HUES64 (cell line): Measurements from ENCODE around the gene IRAK2.

ENCODE experiments used
- H3K27ac ChIP-seq: 2 replicates; pipeline ENCODE4 v1.7.0; 2013; ENCODE audit warnings: low read depth, low read length, inconsistent platforms
- H3K27me3 ChIP-seq: 2 replicates; pipeline ENCODE4 v1.6.1; 2013; ENCODE audit warnings: mild to moderate bottlenecking, low read length; ENCODE audit not compliant: insufficient read depth
- H3K36me3 ChIP-seq: 2 replicates; pipeline ENCODE4 v1.6.1; 2013; ENCODE audit warnings: mild to moderate bottlenecking, low read length; ENCODE audit not compliant: insufficient read depth
- H3K4me1 ChIP-seq: 2 replicates; pipeline ENCODE4 v1.6.1; 2013; ENCODE audit warnings: mild to moderate bottlenecking, low read length, moderate library complexity; ENCODE audit not compliant: insufficient read depth
- H3K4me3 ChIP-seq: 2 replicates; pipeline ENCODE4 v1.5.1; 2013; ENCODE audit warnings: mild to moderate bottlenecking, low read length, moderate library complexity
- H3K9ac ChIP-seq: 2 replicates; pipeline ENCODE4 v1.6.1; 2013; ENCODE audit warnings: mild to moderate bottlenecking, low read depth, low read length
- H3K9me3 ChIP-seq: 2 replicates; pipeline ENCODE4 v1.6.1; 2013; ENCODE audit warnings: low read depth, low read length; ENCODE audit not compliant: insufficient read depth
- WGBS: fragments of 150-250, 120-280 bp; methylation state at CpG from one replicate; pipeline ENCODE4 v1.1.7; 2013; ENCODE audit warnings: missing lambda C conversion rate; 5-methylcytosine and 5-hydroxymethylcytosine counted together

The IRAK2 gene

GRCh38 chr3:10232137-10232536, 67.4 kb downstream of the IRAK2 start:
- Histone ChIP-seq H3K27me3 (no peaks in the 10 kb centered on the region), H3K36me3 (no peaks in the 10 kb centered on the region), H3K9ac (no peak overlapping the region), H3K4me1 (no peaks in the 10 kb centered on the region), H3K4me3 (no peak overlapping the region), H3K27ac (no peak overlapping the region), H3K9me3 (no peaks in the 10 kb centered on the region)
- 89% methylated on average over 7 of the region's 7 CpGs for WGBS

GRCh38 chr3:10233988-10234387, 69.3 kb downstream of the IRAK2 start:
- H3K9me3 ChIP-seq, result no peaks in the 10 kb centered on the region
- 95% methylated on average over 13 of the region's 13 CpGs for WGBS
- H3K9ac ChIP-seq, result no peak overlapping the region
- no peak overlapping the region for H3K27ac ChIP-seq
- H3K4me3 ChIP-seq, result no peak overlapping the region
- H3K27me3 ChIP-seq, result no peaks in the 10 kb centered on the region
- H3K36me3 ChIP-seq, result no peaks in the 10 kb centered on the region
- peaks cover 4% of the 10 kb centered on the region; the same call in 1 of the 2 replicates for H3K4me1 ChIP-seq

DNA sequence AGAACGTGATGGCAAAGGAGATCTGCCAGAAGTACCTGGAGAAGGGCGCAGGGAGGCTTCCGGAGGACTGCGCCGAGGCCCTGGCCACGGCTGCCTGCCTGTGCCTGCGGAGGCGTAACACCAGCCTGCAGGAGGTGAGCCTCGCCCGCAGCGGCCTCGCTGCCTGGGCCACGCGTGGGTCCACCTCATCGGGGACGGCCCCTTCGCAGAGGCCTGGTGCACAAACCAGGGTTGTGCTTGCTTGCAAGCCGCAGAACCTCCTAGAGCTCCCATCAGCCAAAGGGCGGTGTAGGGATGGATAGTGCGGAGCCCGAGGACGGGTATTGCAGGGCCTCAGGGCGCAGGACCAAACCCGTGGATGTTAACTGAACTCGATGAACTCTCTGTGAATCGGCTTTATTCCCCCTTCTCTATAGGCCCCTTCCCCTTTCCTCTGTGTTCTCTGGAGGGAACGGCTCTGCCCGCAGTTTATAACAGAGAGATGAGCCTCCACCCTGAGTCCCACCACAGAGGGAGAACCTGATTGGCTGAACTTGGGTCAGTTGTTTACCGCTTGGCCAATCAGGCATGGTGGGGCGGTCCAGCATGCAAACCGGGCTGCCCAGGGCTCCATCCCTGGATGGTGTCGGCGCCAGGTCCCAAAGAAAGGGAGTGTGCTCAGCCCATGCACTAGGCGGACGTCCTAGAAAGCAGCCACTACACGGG, 70.0 kb downstream of the IRAK2 start:
- no peak overlapping the region for H3K4me3 ChIP-seq
- no peak overlapping the region for H3K9ac ChIP-seq
- peaks cover 4% of the 10 kb centered on the region; the same call in 1 of the 2 replicates for H3K4me1 ChIP-seq
- no peaks in the 10 kb centered on the region for H3K27me3 ChIP-seq
- H3K9me3 ChIP-seq, result no peaks in the 10 kb centered on the region
- no peaks in the 10 kb centered on the region for H3K36me3 ChIP-seq
- no peak overlapping the region for H3K27ac ChIP-seq
- 90% methylated on average over 36 of the region's 36 CpGs for WGBS

GRCh38 chr3:10235551-10235950, 70.8 kb downstream of the IRAK2 start:
- Histone ChIP-seq H3K9ac (no peak overlapping the region), H3K27me3 (no peaks in the 10 kb centered on the region), H3K9me3 (no peaks in the 10 kb centered on the region), H3K4me1 (peaks cover 4% of the 10 kb centered on the region; the same call in 1 of the 2 replicates), H3K27ac (no peak overlapping the region), H3K36me3 (no peaks in the 10 kb centered on the region), H3K4me3 (no peak overlapping the region)
- WGBS, result 81% methylated on average over 6 of the region's 6 CpGs

DNA sequence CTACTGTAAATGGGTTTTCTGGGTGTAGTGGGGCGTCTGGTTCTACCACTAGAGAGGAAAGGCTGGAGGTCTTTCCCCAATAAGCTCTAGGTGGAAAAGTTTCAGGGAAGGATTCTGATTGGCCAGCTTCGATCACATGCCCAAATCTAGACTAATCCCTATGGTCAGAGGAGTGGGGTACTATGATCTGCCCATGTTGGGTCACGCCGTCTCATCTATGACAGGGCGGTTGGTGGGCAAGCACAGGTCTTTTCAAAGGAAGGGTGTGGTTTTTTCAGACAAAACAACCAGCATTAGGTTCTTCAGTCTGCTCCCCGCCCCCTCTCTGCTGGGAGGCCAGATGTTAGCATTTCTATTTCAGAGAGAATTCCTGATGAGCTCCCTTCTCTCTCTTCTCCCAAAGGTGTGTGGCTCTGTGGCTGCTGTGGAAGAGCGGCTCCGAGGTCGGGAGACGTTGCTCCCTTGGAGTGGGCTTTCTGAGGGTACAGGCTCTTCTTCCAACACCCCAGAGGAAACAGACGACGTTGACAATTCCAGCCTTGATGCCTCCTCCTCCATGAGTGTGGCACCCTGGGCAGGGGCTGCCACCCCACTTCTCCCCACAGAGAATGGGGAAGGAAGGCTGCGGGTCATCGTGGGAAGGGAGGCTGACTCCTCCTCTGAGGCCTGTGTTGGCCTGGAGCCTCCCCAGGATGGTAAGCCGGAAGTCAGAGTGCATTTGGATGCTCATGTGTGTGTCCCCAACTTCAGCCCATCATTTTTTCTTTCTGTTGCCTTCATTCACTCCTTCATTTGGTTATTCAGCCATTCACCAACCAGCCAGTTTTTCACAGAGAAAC, 73.8 kb downstream of the IRAK2 start:
- WGBS, result 85% methylated on average over 15 of the region's 15 CpGs

DNA sequence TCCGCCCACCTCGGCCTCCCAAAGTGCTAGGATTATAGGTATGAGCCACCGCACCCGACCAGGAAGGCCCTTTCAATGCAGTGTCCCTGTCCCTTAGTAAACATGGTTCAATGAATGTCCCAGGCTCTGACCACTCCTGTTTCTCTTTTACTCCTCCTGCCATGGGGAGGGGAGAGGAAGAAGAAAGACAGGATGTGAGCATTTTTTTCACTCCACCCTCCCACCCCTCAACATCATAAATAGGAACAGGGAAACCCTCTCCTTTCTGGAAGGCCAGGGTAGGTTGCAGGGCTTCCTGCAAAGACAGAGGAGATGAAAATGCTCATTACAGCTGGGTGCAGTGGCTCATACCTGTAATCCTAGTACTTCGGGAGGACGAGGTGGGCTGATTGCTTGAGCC, 76.1 kb downstream of the IRAK2 start:
- H3K27me3 ChIP-seq, result no peaks in the 10 kb centered on the region
- no peak overlapping the region for H3K9ac ChIP-seq
- no peak overlapping the region for H3K4me3 ChIP-seq
- 94% methylated on average over 6 of the region's 6 CpGs for WGBS
- H3K27ac ChIP-seq, result no peak overlapping the region
- H3K4me1 ChIP-seq, result peaks cover 4% of the 10 kb centered on the region; the same call in 1 of the 2 replicates
- H3K9me3 ChIP-seq, result peaks cover 17% of the 10 kb centered on the region
- no peaks in the 10 kb centered on the region for H3K36me3 ChIP-seq

More for the DNA sequence above, 73.8 kb downstream of the IRAK2 start:
- no peak overlapping the region for H3K9ac ChIP-seq
- H3K4me3 ChIP-seq, result no peak overlapping the region
- peaks cover 4% of the 10 kb centered on the region; the same call in 1 of the 2 replicates for H3K4me1 ChIP-seq
- H3K36me3 ChIP-seq, result no peaks in the 10 kb centered on the region
- H3K9me3 ChIP-seq, result no peaks in the 10 kb centered on the region
- H3K27me3 ChIP-seq, result no peaks in the 10 kb centered on the region
- H3K27ac ChIP-seq, result no peak overlapping the region

GRCh38 chr3:10242182-10243065, 77.7 kb downstream of the IRAK2 start:
- Histone ChIP-seq H3K9me3 (peaks cover 23% of the 10 kb centered on the region), H3K4me3 (no peak overlapping the region), H3K36me3 (no peaks in the 10 kb centered on the region), H3K4me1 (peaks cover 4% of the 10 kb centered on the region; the same call in 1 of the 2 replicates), H3K27ac (no peak overlapping the region), H3K9ac (no peak overlapping the region), H3K27me3 (no peaks in the 10 kb centered on the region)
- WGBS, result 97% methylated on average over 7 of the region's 7 CpGs

DNA sequence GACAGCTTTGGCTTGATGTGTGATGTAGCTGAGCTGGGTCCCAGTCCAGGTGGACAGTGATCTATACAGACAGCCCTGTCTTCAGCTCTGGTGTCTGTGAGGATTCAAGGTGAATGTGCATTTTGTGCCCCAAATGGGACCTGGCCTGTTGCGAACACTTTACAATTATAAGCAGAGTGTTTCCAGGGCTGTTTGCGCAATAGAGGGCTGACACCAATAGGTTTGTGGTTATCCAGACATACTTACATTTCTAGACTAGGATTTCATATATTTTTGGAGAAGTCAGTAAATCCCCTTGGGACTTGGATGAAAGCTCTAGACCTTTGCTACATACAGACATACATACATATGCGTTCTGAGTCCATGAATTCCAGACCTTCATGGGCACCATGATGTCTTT, 79.3 kb downstream of the IRAK2 start:
- H3K36me3 ChIP-seq, result no peaks in the 10 kb centered on the region
- H3K4me1 ChIP-seq, result no peaks in the 10 kb centered on the region
- H3K27me3 ChIP-seq, result no peaks in the 10 kb centered on the region
- H3K9ac ChIP-seq, result no peak overlapping the region
- no peak overlapping the region for H3K27ac ChIP-seq
- H3K4me3 ChIP-seq, result no peak overlapping the region
- 96% methylated on average over 2 of the region's 3 CpGs for WGBS
- peaks cover 23% of the 10 kb centered on the region for H3K9me3 ChIP-seq

- no peaks in the 10 kb centered on the region for H3K36me3 ChIP-seq
- no peak overlapping the region for H3K27ac ChIP-seq
- H3K9me3 ChIP-seq, result peaks cover 23% of the 10 kb centered on the region
- peaks cover 4% of the 10 kb centered on the region; the same call in 1 of the 2 replicates for H3K4me1 ChIP-seq
- H3K9ac ChIP-seq, result no peak overlapping the region
- no peaks in the 10 kb centered on the region for H3K27me3 ChIP-seq
- no peak overlapping the region for H3K4me3 ChIP-seq
- WGBS, result 89% methylated on average over 6 of the region's 6 CpGs
Observed at GRCh38 chr3:10245081-10245712, 80.5 kb downstream of the IRAK2 start.

- peaks cover 13% of the 10 kb centered on the region for H3K4me1 ChIP-seq
- no peaks in the 10 kb centered on the region for H3K27me3 ChIP-seq
- H3K9me3 ChIP-seq, result peaks cover 23% of the 10 kb centered on the region
- peaks cover 6% of the 10 kb centered on the region for H3K36me3 ChIP-seq
- no peak overlapping the region; the same call in 1 of the 2 replicates for H3K27ac ChIP-seq
- WGBS, result 72% methylated on average over 13 of the region's 14 CpGs
- H3K9ac ChIP-seq, result peak overlapping the region; percentile 37
- H3K4me3 ChIP-seq, result peak overlapping the region; percentile 35; the same call in 1 of the 2 replicates
Observed at GRCh38 chr3:10247679-10248183, 83.0 kb downstream of the IRAK2 start.
